Measurements from ENCODE around the gene CRYL1.

DNA sequence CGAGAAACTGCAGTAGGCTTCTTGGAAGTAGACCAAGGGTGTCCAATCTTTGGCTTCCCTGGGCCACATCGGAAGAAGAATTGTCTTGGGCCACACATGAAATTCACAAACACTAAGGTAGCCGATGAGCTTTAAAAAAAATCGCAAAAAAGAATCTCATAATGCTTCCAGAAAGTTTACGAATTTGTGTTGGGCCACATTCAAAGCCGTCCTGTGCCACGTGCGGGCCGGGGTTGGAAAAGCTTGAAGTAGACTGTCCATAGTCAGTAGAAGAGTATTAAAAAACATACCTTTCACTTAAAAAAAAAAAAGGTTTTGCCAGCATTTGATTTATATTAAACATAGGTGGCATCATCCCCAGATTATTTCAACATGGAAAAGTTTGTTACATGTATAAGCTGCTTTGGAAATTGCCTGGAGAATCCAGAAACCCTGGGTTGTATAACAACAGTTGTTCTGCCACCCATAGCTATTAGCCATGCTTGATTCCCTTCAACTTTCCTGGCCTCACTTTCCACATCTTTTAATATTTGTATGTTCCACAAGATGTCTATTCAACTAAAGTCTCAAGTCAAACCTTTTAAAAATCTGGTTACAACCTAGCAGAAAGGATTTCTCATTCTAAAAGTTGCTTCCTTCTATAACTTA, 42.3 kb upstream of the CRYL1 start:
- TF ChIP-seq, protein P1, sequence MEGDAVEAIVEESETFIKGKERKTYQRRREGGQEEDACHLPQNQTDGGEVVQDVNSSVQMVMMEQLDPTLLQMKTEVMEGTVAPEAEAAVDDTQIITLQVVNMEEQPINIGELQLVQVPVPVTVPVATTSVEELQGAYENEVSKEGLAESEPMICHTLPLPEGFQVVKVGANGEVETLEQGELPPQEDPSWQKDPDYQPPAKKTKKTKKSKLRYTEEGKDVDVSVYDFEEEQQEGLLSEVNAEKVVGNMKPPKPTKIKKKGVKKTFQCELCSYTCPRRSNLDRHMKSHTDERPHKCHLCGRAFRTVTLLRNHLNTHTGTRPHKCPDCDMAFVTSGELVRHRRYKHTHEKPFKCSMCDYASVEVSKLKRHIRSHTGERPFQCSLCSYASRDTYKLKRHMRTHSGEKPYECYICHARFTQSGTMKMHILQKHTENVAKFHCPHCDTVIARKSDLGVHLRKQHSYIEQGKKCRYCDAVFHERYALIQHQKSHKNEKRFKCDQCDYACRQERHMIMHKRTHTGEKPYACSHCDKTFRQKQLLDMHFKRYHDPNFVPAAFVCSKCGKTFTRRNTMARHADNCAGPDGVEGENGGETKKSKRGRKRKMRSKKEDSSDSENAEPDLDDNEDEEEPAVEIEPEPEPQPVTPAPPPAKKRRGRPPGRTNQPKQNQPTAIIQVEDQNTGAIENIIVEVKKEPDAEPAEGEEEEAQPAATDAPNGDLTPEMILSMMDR (IDR thresholded peaks at IDR 0.05; ENCODE audit: poor library complexity, severe bottlenecking): no peak
- TF ChIP-seq EZH2 (IDR thresholded peaks at IDR 0.05; ENCODE audit: borderline replicate concordance, insufficient read depth, low read length, poor library complexity, severe bottlenecking) (no peak), MXI1 (conservative IDR thresholded peaks at IDR 0.05; ENCODE audit: poor library complexity, severe bottlenecking) (no peak), POLR2AphosphoS5 (IDR thresholded peaks at IDR 0.05) (no peak), REST (IDR thresholded peaks at IDR 0.05; ENCODE audit: borderline replicate concordance) (no peak)

All from neural cell (in vitro differentiated cells).